H1 (cell line): ENCODE measurements around the gene TNPO2. TPM values are rescaled to one million over a fixed set of nuclear protein-coding genes. Genes with fewer than 3 reads are reported as not detected.

Experiments used
- CTCF ChIA-PET: fragments of 300-600 bp; sonication (Branson Sonifier 250); formaldehyde crosslinking; loops from one replicate; lab custom pipeline; 2021; ENCODE audit not compliant: partially characterized antibody; lab: Charles Lee
- POLR2A ChIA-PET: fragments of 300-600 bp; sonication (Branson Sonifier 250); formaldehyde crosslinking; loops from one replicate; lab custom pipeline; 2021; ENCODE audit warnings: inconsistent platforms; ENCODE audit not compliant: partially characterized antibody; lab: Charles Lee
- DNase-seq, 2 experiments: peaks; one replicate each; pipeline versions ENCODE4 v3.0.0 to v3.0.0-alpha.2; 2010 to 2022; ENCODE audit warnings: low spot score in 2 of 2, low read depth in 1 of 2, mixed read lengths in 1 of 2
- FAIRE-seq: peaks from 2 replicates; lab custom pipeline; 2011; peaks lifted over from hg19 to GRCh38; lab: Jason Lieb, UNC
- H2AFZ ChIP-seq: 2 replicates; pipeline ENCODE4 v1.8.1; 2012; ENCODE audit warnings: low read length, inconsistent platforms
- H2AK5ac ChIP-seq: 2 replicates; pipeline ENCODE4 v1.6.1; 2013; ENCODE audit warnings: low read depth, low read length
- H2BK120ac ChIP-seq: replicated peaks from 2 replicates; pipeline ENCODE3; 2013; ENCODE audit warnings: low read depth, low read length, inconsistent platforms
- H2BK12ac ChIP-seq: 2 replicates; pipeline ENCODE4 v1.6.1; 2013; ENCODE audit warnings: low read depth, low read length
- H2BK15ac ChIP-seq: 2 replicates; pipeline ENCODE4 v1.6.1; 2013; ENCODE audit warnings: low read length
- H2BK20ac ChIP-seq: 2 replicates; pipeline ENCODE4 v1.6.1; 2013; ENCODE audit warnings: low read length
- H2BK5ac ChIP-seq: 2 replicates; pipeline ENCODE4 v1.6.1; 2013; ENCODE audit warnings: low read depth, low read length
- H3K14ac ChIP-seq: 2 replicates; pipeline ENCODE4 v1.6.1; 2013; ENCODE audit warnings: inconsistent platforms; ENCODE audit not compliant: insufficient read length
- H3K18ac ChIP-seq: 2 replicates; pipeline ENCODE4 v1.6.1; 2013; ENCODE audit warnings: low read length; ENCODE audit errors: extremely low read depth
- H3K23ac ChIP-seq: 2 replicates; pipeline ENCODE4 v1.6.1; 2013; ENCODE audit warnings: inconsistent platforms; ENCODE audit not compliant: insufficient read length
- H3K23me2 ChIP-seq: 2 replicates; pipeline ENCODE4 v1.6.1; 2013; ENCODE audit warnings: low read depth, low read length
- H3K27ac ChIP-seq: 2 replicates; pipeline ENCODE4 v1.6.1; 2011; ENCODE audit warnings: low read depth, low read length, inconsistent platforms
- H3K27me3 ChIP-seq, 4 experiments: replicated peaks in 1 of 4; 1 replicate in 1 of 4; 2 replicates in 3 of 4; pipeline versions ENCODE4 v1.6.1 to v1.8.1; 2011 to 2013; ENCODE audit warnings: low read length in 3 of 4, mild to moderate bottlenecking in 3 of 4, inconsistent platforms in 2 of 4, mixed read lengths in 2 of 4, moderate library complexity in 1 of 4; ENCODE audit not compliant: control insufficient read depth in 3 of 4, insufficient read depth in 3 of 4; ENCODE audit errors: extremely low read depth in 1 of 4
- H3K36me3 ChIP-seq, 4 experiments: 2 replicates each; pipeline versions ENCODE4 v1.6.1 to v1.8.1; 2011 to 2013; ENCODE audit warnings: mild to moderate bottlenecking in 4 of 4, low read length in 3 of 4, moderate library complexity in 2 of 4, control low read depth in 1 of 4, inconsistent platforms in 1 of 4; ENCODE audit not compliant: insufficient read depth in 4 of 4, control insufficient read depth in 2 of 4
- H3K4ac ChIP-seq: replicated peaks from 2 replicates; pipeline ENCODE3; 2013; ENCODE audit warnings: low read length, low read depth, mixed read lengths, inconsistent platforms; ENCODE audit not compliant: insufficient read length
- H3K4me1 ChIP-seq, 4 experiments: replicated peaks in 1 of 4; 1 replicate in 1 of 4; 2 replicates in 3 of 4; pipeline versions ENCODE4 v1.6.1 to v1.8.1; 2011 to 2013; ENCODE audit warnings: low read length in 3 of 4, inconsistent platforms in 2 of 4, mixed read lengths in 1 of 4; ENCODE audit not compliant: insufficient read depth in 4 of 4, control insufficient read depth in 3 of 4
- H3K4me2 ChIP-seq, 2 experiments: 2 replicates each; pipeline versions ENCODE4 v1.6.1 to v1.8.1; 2011 to 2013; ENCODE audit warnings: low read depth in 2 of 2, low read length in 2 of 2, control low read depth in 1 of 2, inconsistent platforms in 1 of 2, mild to moderate bottlenecking in 1 of 2; ENCODE audit not compliant: insufficient read depth in 1 of 2
- H3K4me3 ChIP-seq, 4 experiments: fragments of 200-600, 300-600 bp in 1 of 4; sonication (generic), shearing (Covaris generic), sonication (Bioruptor Twin) in 1 of 4; 2 replicates each; pipeline versions ENCODE4 v1.5.1 to v1.8.1; 2011 to 2016; ENCODE audit warnings: low read length in 4 of 4, low read depth in 3 of 4, control low read depth in 2 of 4, inconsistent platforms in 2 of 4, mild to moderate bottlenecking in 2 of 4, mixed read lengths in 1 of 4, moderate library complexity in 1 of 4; ENCODE audit not compliant: insufficient read depth in 2 of 4; ENCODE audit errors: extremely low read depth in 1 of 4
- H3K56ac ChIP-seq: replicated peaks from 2 replicates; pipeline ENCODE3; 2013; ENCODE audit warnings: low read depth, mild to moderate bottlenecking, mixed read lengths, low read length, inconsistent platforms; ENCODE audit not compliant: insufficient read length
- H3K79me1 ChIP-seq: 2 replicates; pipeline ENCODE4 v1.6.1; 2013; ENCODE audit warnings: low read depth, low read length, control low read depth
- H3K79me2 ChIP-seq, 2 experiments: 2 replicates each; pipeline versions ENCODE4 v1.6.1 to v1.8.1; 2012 to 2013; ENCODE audit warnings: low read length in 2 of 2, mild to moderate bottlenecking in 2 of 2, inconsistent platforms in 1 of 2; ENCODE audit not compliant: insufficient read depth in 2 of 2, control insufficient read depth in 1 of 2
- H3K9ac ChIP-seq, 4 experiments: replicated peaks in 1 of 4; 1 replicate in 1 of 4; 2 replicates in 3 of 4; pipeline versions ENCODE4 v1.6.1 to v1.8.1; 2011 to 2013; ENCODE audit warnings: low read depth in 3 of 4, low read length in 3 of 4, control low read depth in 2 of 4, mild to moderate bottlenecking in 2 of 4, moderate library complexity in 2 of 4, inconsistent platforms in 1 of 4; ENCODE audit errors: extremely low read depth in 1 of 4
- H3K9me3 ChIP-seq, 2 experiments: 2 replicates each; pipeline versions ENCODE4 v1.6.1 to v1.8.1; 2012 to 2013; ENCODE audit warnings: mild to moderate bottlenecking in 2 of 2, moderate library complexity in 2 of 2, control low read depth in 1 of 2, inconsistent platforms in 1 of 2, low read depth in 1 of 2, low read length in 1 of 2, mixed read lengths in 1 of 2; ENCODE audit not compliant: insufficient read depth in 2 of 2
- H4K20me1 ChIP-seq, 2 experiments: replicated peaks in 1 of 2; 2 replicates each; pipeline versions ENCODE3 to v1.8.1; 2011 to 2013; ENCODE audit warnings: inconsistent platforms in 2 of 2, low read length in 2 of 2, mild to moderate bottlenecking in 1 of 2; ENCODE audit not compliant: insufficient read depth in 2 of 2, control insufficient read depth in 1 of 2
- H4K5ac ChIP-seq: 2 replicates; pipeline ENCODE4 v1.6.1; 2013; ENCODE audit warnings: low read length, low read depth, mixed read lengths, inconsistent platforms; ENCODE audit not compliant: insufficient read length
- H4K8ac ChIP-seq: 2 replicates; pipeline ENCODE4 v1.8.0; 2013; ENCODE audit warnings: mild to moderate bottlenecking, moderate library complexity, low read length, inconsistent platforms; ENCODE audit not compliant: insufficient read depth; ENCODE audit errors: extremely low read depth
- H4K91ac ChIP-seq: replicated peaks from 2 replicates; pipeline ENCODE3; 2013; ENCODE audit warnings: low read length, mixed read lengths, inconsistent platforms; ENCODE audit not compliant: insufficient read length
- CBX8 ChIP-seq: fragments of 300-800, 300-1000 bp; sonication (generic); IDR thresholded peaks from 2 replicates; pipeline ENCODE4 v1.7.1; 2016; ENCODE audit warnings: low read depth, low read length, borderline replicate concordance
- POU5F1 ChIP-seq: IDR thresholded peaks from 2 replicates; pipeline ENCODE4 v1.6.1; 2011; ENCODE audit warnings: low read depth, mild to moderate bottlenecking, low read length, moderate library complexity
- RFX5 ChIP-seq: IDR thresholded peaks from 2 replicates; pipeline ENCODE4 v1.6.1; 2011; ENCODE audit warnings: low read depth, low read length, improper control_type of control experiment, borderline replicate concordance
- SUZ12 ChIP-seq: fragments of 200-600 bp; sonication (generic); IDR thresholded peaks from 2 replicates; pipeline ENCODE4 v1.6.1; 2012; ENCODE audit warnings: mild to moderate bottlenecking, inconsistent platforms, low read length, moderate library complexity, mixed read lengths
- WGBS, 2 experiments: shearing (Covaris generic) in 1 of 2; methylation state at CpG; one replicate each; pipeline versions ENCODE4 v1.1.6 to v1.1.7; 2013 to 2015; ENCODE audit warnings: low lambda C conversion rate in 2 of 2, mixed read lengths in 2 of 2, inconsistent platforms in 1 of 2, low coverage in 1 of 2, missing lambda C conversion rate in 1 of 2; ENCODE audit not compliant: insufficient replicate concordance in 2 of 2, insufficient coverage in 1 of 2, insufficient read length in 1 of 2; ENCODE audit errors: extremely low coverage in 1 of 2, missing lambda C conversion rate in 1 of 2; 5-methylcytosine and 5-hydroxymethylcytosine counted together
- polyA plus RNA-seq, 7 experiments: library from polyadenylated mRNA; depleted of rRNA in 3 of 7; stranded (reverse) in 5 of 7; unstranded in 2 of 7; fragments of >200 nt in 5 of 7; fragments of 200-250 nt in 2 of 7; gene quantifications; 1 replicate in 5 of 7; 2 replicates in 1 of 7; 4 replicates in 1 of 7; pipeline versions ENCODE4 v1.2.1 to v1.2.3, GENCODE V29; 2011 to 2013; ENCODE audit warnings: missing spikeins in 2 of 7, mixed read lengths in 2 of 7
- total RNA-seq: library from RNA; stranded (reverse); fragmentation: NEBNext Ultra II Directional; extraction: Animal tissue kit (Norgen Biotek cat#: 25700); gene quantifications from 2 replicates; pipeline ENCODE4 v1.2.1, GENCODE V29; 2021
- TF ChIP-seq, protein P1 (sequence below): IDR thresholded peaks from 2 replicates; pipeline ENCODE4 v1.6.1; 2012; ENCODE audit warnings: inconsistent platforms

TNPO2 gene
- total and polyA plus RNA-seq, 2 of the 8 experiments (the other 6 are each of a cell fraction or from before 2014, with no cell fraction given), result 112 to 121 TPM

DNA sequence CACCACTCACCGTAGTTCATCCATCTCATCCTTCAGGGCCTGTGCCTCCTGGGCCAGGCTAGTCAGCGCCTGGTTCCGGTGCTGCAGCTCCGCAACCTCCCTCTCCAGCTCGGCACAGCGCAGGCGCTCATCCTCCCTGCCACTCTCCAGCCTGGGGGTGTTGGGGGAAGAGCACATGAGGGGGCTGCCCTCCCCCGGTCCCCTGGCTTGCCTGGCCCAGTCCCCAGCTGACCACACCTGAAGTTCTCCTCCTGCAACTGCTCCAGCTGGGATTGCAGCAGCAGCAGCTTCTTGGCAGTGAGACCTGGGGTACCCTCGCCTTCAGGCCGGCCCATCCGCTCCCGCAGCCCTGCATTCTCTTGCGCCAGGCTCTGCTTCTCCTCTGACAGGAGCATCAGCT lies 47.2 kb upstream of the TNPO2 start:
- H3K18ac ChIP-seq, result no peak overlapping the region
- H3K23me2 ChIP-seq, result peaks cover 7% of the 10 kb centered on the region; the same call in 1 of the 2 replicates
- TF ChIP-seq CBX8 (no peak), SUZ12 (no peak), RFX5 (no peak), POU5F1 (no peak)
- TF ChIP-seq, protein P1, sequence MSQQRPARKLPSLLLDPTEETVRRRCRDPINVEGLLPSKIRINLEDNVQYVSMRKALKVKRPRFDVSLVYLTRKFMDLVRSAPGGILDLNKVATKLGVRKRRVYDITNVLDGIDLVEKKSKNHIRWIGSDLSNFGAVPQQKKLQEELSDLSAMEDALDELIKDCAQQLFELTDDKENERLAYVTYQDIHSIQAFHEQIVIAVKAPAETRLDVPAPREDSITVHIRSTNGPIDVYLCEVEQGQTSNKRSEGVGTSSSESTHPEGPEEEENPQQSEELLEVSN, result no peak
- no peak overlapping the region for H3K23ac ChIP-seq
- no peaks in the 10 kb centered on the region for H3K79me1 ChIP-seq
- H4K91ac ChIP-seq, result no peak overlapping the region
- no peak overlapping the region for H2BK12ac ChIP-seq
- peaks cover 2 to 15% (median 8%) of the 10 kb centered on the region in 4 experiments for H3K4me1 ChIP-seq
- no peaks in the 10 kb centered on the region for H3K79me2 ChIP-seq
- H3K9me3 ChIP-seq, result no peaks in the 10 kb centered on the region
- peaks cover 0 to 3% of the 10 kb centered on the region in 2 experiments for H4K20me1 ChIP-seq
- WGBS, 2 experiments, result 92% methylated on average over 12 of the region's 13 CpGs; no CpG with 5 or more reads in 1 of the 2 experiments
- H3K36me3 ChIP-seq, result peaks cover 0 to 22% (median 9%) of the 10 kb centered on the region in 4 experiments; a peak in 7 of 8 replicates
- no peak overlapping the region for H3K14ac ChIP-seq
- no peak overlapping the region for H2BK5ac ChIP-seq
- H2BK20ac ChIP-seq, result no peak overlapping the region
- DNase-seq (no peak), FAIRE-seq (no peak)
- H2BK15ac ChIP-seq, result no peak overlapping the region
- H3K56ac ChIP-seq, result no peak overlapping the region
- ChIA-PET CTCF (interaction anchor here (0.9 to 11.2 kb wide), 4 partner anchors 8 to 48 kb away, joined by 4 to 137 read pairs (median 32); no protein-coding TSS in a partner anchor), POLR2A (interaction anchor here (1.3 to 16.6 kb wide), 4 partner anchors 13 to 37 kb away, joined by 7 to 317 read pairs (median 12); partner anchors contain the start of genes BEST2, JUNB, PRDX2 and THSD8)
- H3K27ac ChIP-seq, result no peak overlapping the region
- H2AFZ ChIP-seq, result no peak overlapping the region
- H4K5ac ChIP-seq, result no peak overlapping the region
- H4K8ac ChIP-seq, result no peak overlapping the region
- H3K27me3 ChIP-seq, result no peaks in the 10 kb centered on the region
- no peak overlapping the region for H3K4me2 ChIP-seq
- H2AK5ac ChIP-seq, result no peak overlapping the region
- no peak overlapping the region for H3K4ac ChIP-seq
- no peak overlapping the region for H3K4me3 ChIP-seq
- H3K9ac ChIP-seq, result no peak overlapping the region
- H2BK120ac ChIP-seq, result no peak overlapping the region
